HG03558 (cell line): ENCODE results near the gene SDK1.

Source experiments
- ATAC-seq: cut with Tn5 transposase; IDR thresholded peaks from one replicate; pipeline ENCODE4 v1.9.1; 2021; ENCODE audit warnings: moderate number of reproducible peaks; ENCODE audit not compliant: unreplicated experiment; ENCODE audit errors: extremely low read depth

The SDK1 gene

GRCh38 chr7:4048336-4048735 lies 747.3 kb downstream of the SDK1 start:
- ATAC-seq: no peak

GRCh38 chr7:4049202-4049601 lies 748.1 kb downstream of the SDK1 start:
- ATAC-seq: no peak

- no peak for ATAC-seq
Observed at GRCh38 chr7:4050126-4050660, 749.1 kb downstream of the SDK1 start.

GRCh38 chr7:4051696-4052095 lies 750.6 kb downstream of the SDK1 start:
- ATAC-seq: no peak

GRCh38 chr7:4052130-4052529 lies 751.1 kb downstream of the SDK1 start:
- ATAC-seq: no peak

GRCh38 chr7:4054158-4054557 lies 753.1 kb downstream of the SDK1 start:
- ATAC-seq: no peak

GRCh38 chr7:4056552-4057288 lies 755.7 kb downstream of the SDK1 start:
- ATAC-seq: no peak

- no peak for ATAC-seq
Observed at GRCh38 chr7:4057289-4057616, 756.2 kb downstream of the SDK1 start.

GRCh38 chr7:4058158-4058557 lies 757.1 kb downstream of the SDK1 start:
- ATAC-seq: no peak

- ATAC-seq: no peak
Observed at GRCh38 chr7:4065190-4065589, 764.1 kb downstream of the SDK1 start.

GRCh38 chr7:4066206-4066605 lies 765.2 kb downstream of the SDK1 start:
- no peak for ATAC-seq

GRCh38 chr7:4066626-4067475 lies 765.8 kb downstream of the SDK1 start:
- ATAC-seq: no peak

- no peak for ATAC-seq
Observed at GRCh38 chr7:4067476-4067760, 766.4 kb downstream of the SDK1 start.

- no peak for ATAC-seq
Observed at GRCh38 chr7:4067874-4068273, 766.8 kb downstream of the SDK1 start.

GRCh38 chr7:4068286-4068685 lies 767.2 kb downstream of the SDK1 start:
- no peak for ATAC-seq

GRCh38 chr7:4069268-4070095 lies 768.4 kb downstream of the SDK1 start:
- no peak for ATAC-seq

GRCh38 chr7:4070214-4070613 lies 769.2 kb downstream of the SDK1 start:
- no peak for ATAC-seq

- no peak for ATAC-seq
Observed at GRCh38 chr7:4071370-4072058, 770.5 kb downstream of the SDK1 start.

GRCh38 chr7:4072161-4072925 lies 771.3 kb downstream of the SDK1 start:
- ATAC-seq: no peak

GRCh38 chr7:4073052-4073451 lies 772.0 kb downstream of the SDK1 start:
- ATAC-seq: no peak
